Stimulated activated CD8-positive, alpha-beta memory T cell treated with anti-CD3 and anti-CD28 coated beads, Interleukin-2, amount 100 ng/mL, for 1 hour (primary cell): Measurements from ENCODE around the gene GLRX2.

Source experiments
- DNase-seq, 2 donors: peaks; one replicate each; pipeline ENCODE4 v3.0.0-alpha.2; 2020; ENCODE audit warnings: low read depth in 2 of 2

Gene GLRX2

GRCh38 chr1:193113258-193113991, 8.2 kb upstream of the GLRX2 start:
- DNase-seq, result no peak

GRCh38 chr1:193111641-193112090, 6.5 kb upstream of the GLRX2 start:
- DNase-seq, result no peak

GRCh38 chr1:193110864-193111263, 5.7 kb upstream of the GLRX2 start:
- DNase-seq, result no peak

GRCh38 chr1:193110246-193110645, 5.0 kb upstream of the GLRX2 start:
- DNase-seq, result no peak

GRCh38 chr1:193109619-193110018, 4.4 kb upstream of the GLRX2 start:
- DNase-seq, result no peak

- DNase-seq, result no peak
Observed at GRCh38 chr1:193108471-193108870, 3.3 kb upstream of the GLRX2 start.

GRCh38 chr1:193105821-193106177, 585 bp upstream of the GLRX2 start:
- DNase-seq, result no peak

- no peak for DNase-seq
Observed at GRCh38 chr1:193104502-193104906, 710 bp downstream of the GLRX2 start.

- DNase-seq, result no peak
Observed at GRCh38 chr1:193103759-193104501, 1.3 kb downstream of the GLRX2 start.

- DNase-seq, result no peak
Observed at GRCh38 chr1:193102662-193103061, 2.6 kb downstream of the GLRX2 start.

- no peak for DNase-seq
Observed at GRCh38 chr1:193094112-193094511, 11.1 kb downstream of the GLRX2 start.

GRCh38 chr1:193090865-193091264, 14.3 kb downstream of the GLRX2 start:
- DNase-seq, result no peak

- no peak for DNase-seq
Observed at GRCh38 chr1:193087893-193088292, 17.3 kb downstream of the GLRX2 start.

GRCh38 chr1:193086342-193086741, 18.9 kb downstream of the GLRX2 start:
- DNase-seq, result no peak

GRCh38 chr1:193085263-193085662, 20.0 kb downstream of the GLRX2 start:
- DNase-seq, result no peak

GRCh38 chr1:193083365-193084088, 21.7 kb downstream of the GLRX2 start:
- no peak for DNase-seq

GRCh38 chr1:193079187-193079586, 26.0 kb downstream of the GLRX2 start:
- DNase-seq, result no peak

GRCh38 chr1:193077991-193078390, 27.2 kb downstream of the GLRX2 start:
- no peak for DNase-seq

- peak in 1 of 2 donors; percentile 2 for DNase-seq
Observed at GRCh38 chr1:193070942-193071341, 34.3 kb downstream of the GLRX2 start.

- no peak for DNase-seq
Observed at GRCh38 chr1:193070386-193070753, 34.8 kb downstream of the GLRX2 start.

GRCh38 chr1:193069748-193070385, 35.3 kb downstream of the GLRX2 start:
- DNase-seq, result no peak

- no peak for DNase-seq
Observed at GRCh38 chr1:193068013-193068412, 37.2 kb downstream of the GLRX2 start.
